Measurements from ENCODE around the gene WHRN. TPM values are rescaled to one million over a fixed set of nuclear protein-coding genes. Genes with fewer than 3 reads are reported as not detected.

Gene WHRN
- total RNA-seq, 4 donors from 2014 or later = 8.1 to 12.6 (median 10.7) TPM

DNA sequence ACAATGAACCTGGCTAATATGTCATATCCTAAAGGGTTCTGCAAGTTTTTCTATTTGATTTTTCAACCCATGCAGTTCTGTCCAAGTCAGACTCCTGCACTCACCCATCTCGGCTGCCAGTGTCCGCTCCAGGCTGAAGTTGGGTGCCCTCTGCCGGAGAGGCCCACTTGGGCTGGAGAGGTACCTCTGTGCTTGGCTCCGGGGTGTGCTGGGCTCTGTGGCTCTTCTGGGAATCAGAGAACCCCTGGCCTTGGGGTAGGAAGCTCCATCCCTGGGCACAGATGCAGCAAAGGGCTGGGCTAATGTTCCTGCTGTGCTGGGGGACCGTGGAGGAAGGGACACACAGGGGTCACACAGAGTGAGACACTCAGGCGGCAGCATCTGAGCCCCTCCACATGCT lies 149.5 kb downstream of the WHRN start:
- Histone ChIP-seq H3K9me3 (no peaks in the 10 kb centered on the region), H3K27ac (replicated peaks in 1 of 4) (no peak overlapping the region), H3K4me3 (no peak overlapping the region), H3K4me1 (peaks cover 0 to 16% (median 0%) of the 10 kb centered on the region in 4 donors), H3K27me3 (no peaks in the 10 kb centered on the region), H3K36me3 (peaks cover 59 to 97% (median 78%) of the 10 kb centered on the region in 4 donors)
- DNase-seq (ENCODE audit: extremely low spot score) = no peak
- intact Hi-C loops (cut with DNase I) = no loop called here
- TF ChIP-seq, protein P1, sequence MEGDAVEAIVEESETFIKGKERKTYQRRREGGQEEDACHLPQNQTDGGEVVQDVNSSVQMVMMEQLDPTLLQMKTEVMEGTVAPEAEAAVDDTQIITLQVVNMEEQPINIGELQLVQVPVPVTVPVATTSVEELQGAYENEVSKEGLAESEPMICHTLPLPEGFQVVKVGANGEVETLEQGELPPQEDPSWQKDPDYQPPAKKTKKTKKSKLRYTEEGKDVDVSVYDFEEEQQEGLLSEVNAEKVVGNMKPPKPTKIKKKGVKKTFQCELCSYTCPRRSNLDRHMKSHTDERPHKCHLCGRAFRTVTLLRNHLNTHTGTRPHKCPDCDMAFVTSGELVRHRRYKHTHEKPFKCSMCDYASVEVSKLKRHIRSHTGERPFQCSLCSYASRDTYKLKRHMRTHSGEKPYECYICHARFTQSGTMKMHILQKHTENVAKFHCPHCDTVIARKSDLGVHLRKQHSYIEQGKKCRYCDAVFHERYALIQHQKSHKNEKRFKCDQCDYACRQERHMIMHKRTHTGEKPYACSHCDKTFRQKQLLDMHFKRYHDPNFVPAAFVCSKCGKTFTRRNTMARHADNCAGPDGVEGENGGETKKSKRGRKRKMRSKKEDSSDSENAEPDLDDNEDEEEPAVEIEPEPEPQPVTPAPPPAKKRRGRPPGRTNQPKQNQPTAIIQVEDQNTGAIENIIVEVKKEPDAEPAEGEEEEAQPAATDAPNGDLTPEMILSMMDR (IDR thresholded peaks at IDR 0.05) = no peak
- no peak for TF ChIP-seq POLR2AphosphoS5 (IDR thresholded peaks at IDR 0.05)
- no peak for TF ChIP-seq EP300 (IDR thresholded peaks at IDR 0.05)
- TF ChIP-seq POLR2A (IDR thresholded peaks at IDR 0.05; ENCODE audit: low read depth) = no peak
- 93% methylated on average over 3 of the region's 6 CpGs for WGBS

Small RNAs within 50 kb of the gene (small RNA-seq; reads per million reads assigned to genes)
- 0 reads per million in 3 donors for gene AL138895.2

Other genes starting within 250 kb of the WHRN start
- gene ORM1, start 182.4 kb downstream of the WHRN start, total RNA-seq = 1 to 10 TPM in 1 of 4 donors, not detected in 3; 1.3 TPM
- gene ORM2, start 175.6 kb downstream of the WHRN start, total RNA-seq = not detected
- gene AKNA, start 117.5 kb downstream of the WHRN start, total RNA-seq = 10 to 100 TPM; 12.5 to 18.5 (median 17.3) TPM
- 100 to 1,000 TPM in 2 of 4 donors, 10 to 100 TPM in 2; 88.0 to 135 (median 113) TPM for gene ATP6V1G1, start 82.3 kb upstream of the WHRN start, total RNA-seq
- gene TMEM268, start 105.8 kb upstream of the WHRN start, total RNA-seq = 10 to 100 TPM in 2 of 4 donors, 1 to 10 TPM in 2; 7.8 to 17.9 (median 10.2) TPM
- gene TEX53, start 152.3 kb upstream of the WHRN start, total RNA-seq = not detected
- gene TEX48, start 176.7 kb upstream of the WHRN start, total RNA-seq = not detected